Neural crest cell (in vitro differentiated cells): ENCODE results near the gene RFX3. TPM values are rescaled to one million over a fixed set of nuclear protein-coding genes. Genes with fewer than 3 reads are reported as not detected.
A peak's percentile ranks its signal among the peaks of the same experiment; 100 is the strongest.

Experiments used
- DNase-seq: peaks from one replicate; pipeline ENCODE4 v3.0.0; 2021; ENCODE audit warnings: low read depth, mixed read lengths, low spot score
- H3K27ac Mint-ChIP-seq: one replicate; pipeline ENCODE4 v1.8.0; 2021; ENCODE audit warnings: mild to moderate bottlenecking, mixed read lengths; ENCODE audit not compliant: unreplicated experiment
- H3K27me3 Mint-ChIP-seq: 2 replicates; pipeline ENCODE4 v1.8.0; 2021; ENCODE audit warnings: low read depth, mild to moderate bottlenecking, mixed read lengths
- H3K36me3 Mint-ChIP-seq: 2 replicates; pipeline ENCODE4 v1.8.0; 2021; ENCODE audit warnings: low read depth, mild to moderate bottlenecking, mixed read lengths
- H3K4me1 Mint-ChIP-seq: 2 replicates; pipeline ENCODE4 v1.8.0; 2021; ENCODE audit warnings: mixed read lengths
- H3K4me3 Mint-ChIP-seq: one replicate; pipeline ENCODE4 v1.8.0; 2021; ENCODE audit warnings: mild to moderate bottlenecking, mixed read lengths
- H3K9me3 Mint-ChIP-seq: 2 replicates; pipeline ENCODE4 v1.8.0; 2021; ENCODE audit warnings: mixed read lengths
- total RNA-seq: library from RNA; stranded (reverse); gene quantifications from 2 replicates; pipeline ENCODE4 v1.2.1, GENCODE V29; 2021
- TF ChIP-seq, protein P1 (sequence below): fragments of 200-600 bp; sonication (generic); conservative IDR thresholded peaks from 2 replicates; pipeline ENCODE4 v1.5.0; 2021; ENCODE audit warnings: antibody characterized with exemption, mild to moderate bottlenecking

The RFX3 gene
- total RNA-seq, 1 donor from 2014 or later: 46.9 TPM

DNA sequence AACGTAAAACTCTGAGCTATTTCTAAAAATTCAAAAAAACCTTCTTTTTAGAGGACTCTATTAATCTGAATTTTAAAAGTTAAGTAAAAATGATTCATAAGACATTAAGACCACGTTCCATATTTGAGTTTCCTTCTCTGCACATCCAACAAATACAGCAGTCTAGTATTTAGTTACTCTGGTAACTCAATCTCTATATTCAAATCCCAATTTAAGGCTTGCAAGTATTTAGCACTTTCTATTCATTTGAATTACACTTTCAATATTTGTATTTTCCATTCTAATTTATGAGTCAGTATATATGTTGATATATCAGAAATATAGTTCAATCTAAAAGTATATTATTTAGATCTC, 17.7 kb downstream of the RFX3 start:
- no peaks in the 10 kb centered on the region for H3K9me3 Mint-ChIP-seq

DNA sequence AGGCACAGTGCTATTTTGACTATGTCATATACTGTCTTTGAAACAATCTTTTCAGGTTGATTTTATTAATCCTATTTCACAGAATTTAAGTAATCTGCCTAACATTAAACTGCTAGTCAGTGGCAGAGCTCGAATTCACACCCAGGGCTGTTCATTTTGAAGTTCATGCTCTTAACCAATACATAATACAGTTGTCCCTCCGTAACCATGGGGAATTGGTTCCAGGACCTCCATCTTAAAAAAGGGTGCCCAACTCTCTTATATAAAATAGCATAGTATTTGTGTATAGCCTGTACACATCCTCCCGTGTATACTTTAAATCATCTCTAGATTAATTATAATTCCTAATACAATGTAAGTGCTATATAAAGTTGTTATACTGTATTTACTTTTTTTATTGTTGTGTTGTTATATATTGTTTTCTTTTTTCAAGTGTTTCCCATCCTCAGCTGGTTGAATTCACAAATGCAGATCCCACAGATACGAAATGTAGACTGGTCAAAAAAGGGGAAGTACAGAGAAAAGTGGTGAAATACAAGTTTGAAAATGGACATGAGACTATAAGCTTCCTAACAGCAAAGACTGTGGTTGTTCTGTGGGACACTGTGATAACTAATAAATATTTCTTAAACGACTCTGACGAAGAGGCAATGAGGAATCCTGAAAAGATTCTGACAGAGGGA, 18.3 kb downstream of the RFX3 start:
- Mint-ChIP-seq H3K27me3 (no peaks in the 10 kb centered on the region), H3K9me3 (peaks cover 4% of the 10 kb centered on the region), H3K4me1 (peaks cover 44% of the 10 kb centered on the region), H3K4me3 (no peak overlapping the region), H3K36me3 (peaks cover 8% of the 10 kb centered on the region), H3K27ac (no peak overlapping the region)
- no peak for DNase-seq
- TF ChIP-seq, protein P1, sequence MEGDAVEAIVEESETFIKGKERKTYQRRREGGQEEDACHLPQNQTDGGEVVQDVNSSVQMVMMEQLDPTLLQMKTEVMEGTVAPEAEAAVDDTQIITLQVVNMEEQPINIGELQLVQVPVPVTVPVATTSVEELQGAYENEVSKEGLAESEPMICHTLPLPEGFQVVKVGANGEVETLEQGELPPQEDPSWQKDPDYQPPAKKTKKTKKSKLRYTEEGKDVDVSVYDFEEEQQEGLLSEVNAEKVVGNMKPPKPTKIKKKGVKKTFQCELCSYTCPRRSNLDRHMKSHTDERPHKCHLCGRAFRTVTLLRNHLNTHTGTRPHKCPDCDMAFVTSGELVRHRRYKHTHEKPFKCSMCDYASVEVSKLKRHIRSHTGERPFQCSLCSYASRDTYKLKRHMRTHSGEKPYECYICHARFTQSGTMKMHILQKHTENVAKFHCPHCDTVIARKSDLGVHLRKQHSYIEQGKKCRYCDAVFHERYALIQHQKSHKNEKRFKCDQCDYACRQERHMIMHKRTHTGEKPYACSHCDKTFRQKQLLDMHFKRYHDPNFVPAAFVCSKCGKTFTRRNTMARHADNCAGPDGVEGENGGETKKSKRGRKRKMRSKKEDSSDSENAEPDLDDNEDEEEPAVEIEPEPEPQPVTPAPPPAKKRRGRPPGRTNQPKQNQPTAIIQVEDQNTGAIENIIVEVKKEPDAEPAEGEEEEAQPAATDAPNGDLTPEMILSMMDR: no peak

More for the DNA sequence above, 17.7 kb downstream of the RFX3 start:
- TF ChIP-seq, protein P1: no peak
- H3K27ac Mint-ChIP-seq: no peak overlapping the region
- H3K27me3 Mint-ChIP-seq: no peaks in the 10 kb centered on the region
- H3K4me3 Mint-ChIP-seq: no peak overlapping the region
- DNase-seq: no peak
- H3K4me1 Mint-ChIP-seq: peaks cover 39% of the 10 kb centered on the region
- H3K36me3 Mint-ChIP-seq: peaks cover 6% of the 10 kb centered on the region

GRCh38 chr9:3506164-3506563, 19.6 kb downstream of the RFX3 start:
- TF ChIP-seq, protein P1: no peak
- H3K27ac Mint-ChIP-seq: no peak overlapping the region
- no peak overlapping the region for H3K4me3 Mint-ChIP-seq
- no peak for DNase-seq
- peaks cover 8% of the 10 kb centered on the region for H3K36me3 Mint-ChIP-seq
- peaks cover 4% of the 10 kb centered on the region for H3K9me3 Mint-ChIP-seq
- no peaks in the 10 kb centered on the region for H3K27me3 Mint-ChIP-seq
- peaks cover 38% of the 10 kb centered on the region for H3K4me1 Mint-ChIP-seq

GRCh38 chr9:3502560-3503398, 23.0 kb downstream of the RFX3 start:
- Mint-ChIP-seq H3K4me1 (peaks cover 33% of the 10 kb centered on the region), H3K9me3 (peaks cover 4% of the 10 kb centered on the region), H3K27ac (no peak overlapping the region), H3K27me3 (no peaks in the 10 kb centered on the region), H3K36me3 (peaks cover 11% of the 10 kb centered on the region), H3K4me3 (no peak overlapping the region)
- DNase-seq: no peak
- TF ChIP-seq, protein P1: no peak

GRCh38 chr9:3500044-3500443, 25.8 kb downstream of the RFX3 start:
- TF ChIP-seq, protein P1: no peak
- H3K27ac Mint-ChIP-seq: peak overlapping the region; percentile 68
- H3K4me1 Mint-ChIP-seq: peaks cover 52% of the 10 kb centered on the region
- no peak overlapping the region for H3K4me3 Mint-ChIP-seq
- no peak for DNase-seq
- no peaks in the 10 kb centered on the region for H3K27me3 Mint-ChIP-seq
- peaks cover 4% of the 10 kb centered on the region for H3K9me3 Mint-ChIP-seq
- H3K36me3 Mint-ChIP-seq: peaks cover 7% of the 10 kb centered on the region
